HL-60 (cell line): ENCODE data around the gene POLR1G.

Experiments used
- GABPA ChIP-seq: IDR thresholded peaks from 2 replicates; pipeline ENCODE4 v1.6.1; 2012; ENCODE audit warnings: low read depth
- POLR2AphosphoS5 ChIP-seq: IDR thresholded peaks from 2 replicates; pipeline ENCODE4 v1.6.1; 2012; ENCODE audit warnings: low read depth
- TF ChIP-seq, protein P1 (sequence below): IDR thresholded peaks from one replicate; pipeline ENCODE4 v1.5.1; 2011; ENCODE audit warnings: low read length, control low read depth, inconsistent platforms; ENCODE audit not compliant: insufficient read depth
- TF ChIP-seq, protein P2 (sequence below): IDR thresholded peaks from 2 replicates; pipeline ENCODE4 v1.6.1; 2012; ENCODE audit warnings: low read depth; ENCODE audit not compliant: insufficient replicate concordance

DNA sequence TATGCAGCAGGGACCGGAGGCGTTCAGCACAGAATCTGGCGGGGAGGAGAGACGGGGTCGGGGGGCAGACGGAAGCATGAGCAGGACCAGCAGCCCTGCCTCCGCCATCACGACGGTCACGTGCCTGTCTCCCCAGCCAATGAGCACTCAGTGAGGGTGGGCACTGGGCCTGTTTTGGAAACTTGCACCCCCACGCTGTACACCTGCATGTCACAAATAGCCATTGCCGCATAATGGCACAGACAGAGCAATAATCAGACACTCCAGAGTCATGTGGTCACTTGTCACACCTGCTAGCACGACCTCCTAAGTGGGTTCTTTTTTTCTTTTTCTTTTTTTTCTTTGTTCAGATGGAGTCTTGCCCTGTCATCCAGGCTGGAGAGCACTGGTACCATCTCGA lies 44.8 kb upstream of the POLR1G start:
- TF ChIP-seq, protein P1, sequence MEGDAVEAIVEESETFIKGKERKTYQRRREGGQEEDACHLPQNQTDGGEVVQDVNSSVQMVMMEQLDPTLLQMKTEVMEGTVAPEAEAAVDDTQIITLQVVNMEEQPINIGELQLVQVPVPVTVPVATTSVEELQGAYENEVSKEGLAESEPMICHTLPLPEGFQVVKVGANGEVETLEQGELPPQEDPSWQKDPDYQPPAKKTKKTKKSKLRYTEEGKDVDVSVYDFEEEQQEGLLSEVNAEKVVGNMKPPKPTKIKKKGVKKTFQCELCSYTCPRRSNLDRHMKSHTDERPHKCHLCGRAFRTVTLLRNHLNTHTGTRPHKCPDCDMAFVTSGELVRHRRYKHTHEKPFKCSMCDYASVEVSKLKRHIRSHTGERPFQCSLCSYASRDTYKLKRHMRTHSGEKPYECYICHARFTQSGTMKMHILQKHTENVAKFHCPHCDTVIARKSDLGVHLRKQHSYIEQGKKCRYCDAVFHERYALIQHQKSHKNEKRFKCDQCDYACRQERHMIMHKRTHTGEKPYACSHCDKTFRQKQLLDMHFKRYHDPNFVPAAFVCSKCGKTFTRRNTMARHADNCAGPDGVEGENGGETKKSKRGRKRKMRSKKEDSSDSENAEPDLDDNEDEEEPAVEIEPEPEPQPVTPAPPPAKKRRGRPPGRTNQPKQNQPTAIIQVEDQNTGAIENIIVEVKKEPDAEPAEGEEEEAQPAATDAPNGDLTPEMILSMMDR, result no peak
- TF ChIP-seq POLR2AphosphoS5 (no peak), GABPA (no peak)
- TF ChIP-seq, protein P2, sequence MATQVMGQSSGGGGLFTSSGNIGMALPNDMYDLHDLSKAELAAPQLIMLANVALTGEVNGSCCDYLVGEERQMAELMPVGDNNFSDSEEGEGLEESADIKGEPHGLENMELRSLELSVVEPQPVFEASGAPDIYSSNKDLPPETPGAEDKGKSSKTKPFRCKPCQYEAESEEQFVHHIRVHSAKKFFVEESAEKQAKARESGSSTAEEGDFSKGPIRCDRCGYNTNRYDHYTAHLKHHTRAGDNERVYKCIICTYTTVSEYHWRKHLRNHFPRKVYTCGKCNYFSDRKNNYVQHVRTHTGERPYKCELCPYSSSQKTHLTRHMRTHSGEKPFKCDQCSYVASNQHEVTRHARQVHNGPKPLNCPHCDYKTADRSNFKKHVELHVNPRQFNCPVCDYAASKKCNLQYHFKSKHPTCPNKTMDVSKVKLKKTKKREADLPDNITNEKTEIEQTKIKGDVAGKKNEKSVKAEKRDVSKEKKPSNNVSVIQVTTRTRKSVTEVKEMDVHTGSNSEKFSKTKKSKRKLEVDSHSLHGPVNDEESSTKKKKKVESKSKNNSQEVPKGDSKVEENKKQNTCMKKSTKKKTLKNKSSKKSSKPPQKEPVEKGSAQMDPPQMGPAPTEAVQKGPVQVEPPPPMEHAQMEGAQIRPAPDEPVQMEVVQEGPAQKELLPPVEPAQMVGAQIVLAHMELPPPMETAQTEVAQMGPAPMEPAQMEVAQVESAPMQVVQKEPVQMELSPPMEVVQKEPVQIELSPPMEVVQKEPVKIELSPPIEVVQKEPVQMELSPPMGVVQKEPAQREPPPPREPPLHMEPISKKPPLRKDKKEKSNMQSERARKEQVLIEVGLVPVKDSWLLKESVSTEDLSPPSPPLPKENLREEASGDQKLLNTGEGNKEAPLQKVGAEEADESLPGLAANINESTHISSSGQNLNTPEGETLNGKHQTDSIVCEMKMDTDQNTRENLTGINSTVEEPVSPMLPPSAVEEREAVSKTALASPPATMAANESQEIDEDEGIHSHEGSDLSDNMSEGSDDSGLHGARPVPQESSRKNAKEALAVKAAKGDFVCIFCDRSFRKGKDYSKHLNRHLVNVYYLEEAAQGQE, result no peak
